GM19240 (cell line): Measurements from ENCODE around the gene CYSTM1.

ENCODE experiments used
- DNase-seq: peaks from one replicate; pipeline ENCODE4 v3.0.0; 2011; ENCODE audit warnings: low spot score; ENCODE audit not compliant: insufficient read length

The CYSTM1 gene, protein sequence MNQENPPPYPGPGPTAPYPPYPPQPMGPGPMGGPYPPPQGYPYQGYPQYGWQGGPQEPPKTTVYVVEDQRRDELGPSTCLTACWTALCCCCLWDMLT

DNA sequence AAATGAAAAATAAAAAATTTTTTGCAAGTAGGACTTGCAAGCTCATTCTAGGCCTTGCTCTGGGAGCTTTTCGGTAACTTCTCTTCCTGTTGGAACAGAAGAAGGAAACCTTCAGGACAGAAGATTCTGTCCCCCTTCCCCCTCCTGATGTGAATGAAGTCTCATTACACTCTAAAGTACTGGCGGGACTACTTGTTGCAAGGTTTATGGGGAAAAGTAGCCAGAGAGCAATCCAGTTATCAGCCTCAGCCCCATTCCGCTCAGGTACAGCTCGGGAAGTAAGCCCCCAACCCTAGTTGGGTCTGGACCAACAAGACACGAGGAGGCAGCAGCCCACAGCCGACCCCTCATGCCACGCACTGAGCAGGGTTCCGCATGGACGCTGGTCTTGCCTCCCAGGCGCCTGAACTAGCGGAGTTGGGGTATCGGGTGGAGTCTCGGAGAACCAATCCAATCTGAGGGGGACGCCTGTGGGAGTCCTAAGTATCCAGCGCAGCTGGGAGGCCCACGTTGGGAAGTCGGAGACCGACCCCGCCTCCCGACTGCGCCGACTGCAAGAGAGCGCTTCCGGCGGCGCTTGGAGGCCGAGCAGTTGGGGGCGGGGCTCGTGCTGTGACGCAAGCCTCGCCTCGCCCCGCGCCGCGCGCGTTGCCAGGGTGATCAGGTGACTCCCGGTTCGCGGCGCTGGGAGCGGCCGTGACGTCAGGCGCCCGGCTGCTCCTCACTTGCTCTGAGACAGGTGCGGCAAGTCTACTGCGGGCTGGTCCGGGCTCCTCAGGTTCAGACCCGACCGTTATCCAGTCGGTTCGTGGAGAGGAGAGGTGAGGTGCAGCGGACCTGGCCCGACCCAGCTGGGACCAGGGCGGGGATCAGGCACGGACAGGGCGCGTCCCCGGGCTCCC, at the start of gene CYSTM1:
Gene CYSTM1, plus strand, starts transcription at position 724 of the 902 bp plus-strand sequence. CDS start 19,278 bp downstream, outside the sequence.
- peak; percentile 79 for DNase-seq

DNA sequence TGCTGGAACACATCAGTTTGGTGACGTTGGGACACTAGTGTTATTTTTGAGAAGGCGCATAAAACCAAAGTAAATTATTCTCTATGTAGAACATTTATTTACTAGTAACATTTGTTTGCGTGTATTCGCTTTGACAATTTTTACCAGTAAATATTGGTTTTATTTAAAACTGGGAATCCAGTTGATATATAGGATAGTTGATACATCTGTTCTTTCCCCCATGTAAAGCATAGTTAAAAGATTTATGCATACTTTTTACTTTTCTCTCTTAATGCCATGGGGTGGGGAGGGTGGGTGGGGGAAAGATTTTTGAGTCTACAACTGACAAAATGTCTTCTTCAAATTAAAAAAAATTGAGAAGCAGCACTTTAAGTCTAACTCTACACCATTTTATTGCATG, 49.4 kb upstream of the CYSTM1 start, which contains the start of gene IGIP:
Gene IGIP, plus strand, starts transcription at position 301 of the 400 bp plus-strand sequence. CDS start 2,540 bp downstream, outside the sequence.
- no peak for DNase-seq

DNA sequence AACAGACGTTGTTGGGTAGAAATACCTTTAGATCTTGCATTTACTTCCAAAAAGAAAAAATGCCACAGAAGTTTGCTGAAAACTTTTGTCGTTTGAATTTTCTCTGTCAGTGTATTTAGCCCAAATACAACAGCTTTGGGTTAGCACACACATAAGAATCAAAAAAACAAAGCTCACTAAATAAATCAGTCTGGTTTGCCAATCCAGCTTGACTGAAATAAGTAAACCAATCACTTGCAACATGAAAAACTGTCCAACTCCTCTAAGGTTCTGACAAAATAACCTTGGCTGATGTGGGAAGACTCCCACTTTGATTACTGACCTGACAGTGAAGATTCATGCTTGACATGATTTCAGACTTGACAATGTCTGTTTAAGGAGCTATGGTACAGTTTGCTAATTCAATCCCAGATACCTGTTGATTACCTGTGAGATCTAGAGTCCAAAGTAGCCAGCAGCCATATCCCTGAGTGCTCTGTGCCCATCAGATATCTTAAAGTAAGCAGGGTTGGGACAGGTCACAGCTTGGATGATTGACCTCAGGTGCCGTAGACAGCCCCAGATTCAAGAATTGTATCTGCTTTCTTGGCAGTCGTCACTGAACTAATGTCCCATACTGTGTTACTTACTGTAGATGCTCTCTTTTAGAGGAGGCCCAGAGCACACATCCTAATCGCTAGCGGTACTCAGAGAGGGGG, 48.5 kb upstream of the CYSTM1 start:
- DNase-seq = no peak

DNA sequence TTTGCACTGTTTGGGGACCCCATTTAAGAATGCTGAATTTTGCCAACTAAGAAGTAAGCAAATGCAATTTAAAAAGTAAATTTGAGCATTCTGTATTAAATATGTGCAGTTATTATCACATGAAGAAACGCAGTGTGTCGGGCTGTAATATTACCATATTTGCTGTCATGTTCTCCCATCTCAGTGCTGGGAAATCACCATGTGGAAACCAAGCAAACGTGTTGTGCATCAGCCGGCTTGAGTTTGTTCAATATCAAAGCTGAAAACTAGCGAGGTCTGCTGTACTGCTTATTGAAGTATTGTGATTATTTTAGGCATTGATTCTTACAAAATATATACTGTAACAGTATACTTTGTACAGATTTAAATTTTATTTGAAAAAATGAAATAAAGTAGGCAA, 46.6 kb upstream of the CYSTM1 start:
- no peak for DNase-seq

DNA sequence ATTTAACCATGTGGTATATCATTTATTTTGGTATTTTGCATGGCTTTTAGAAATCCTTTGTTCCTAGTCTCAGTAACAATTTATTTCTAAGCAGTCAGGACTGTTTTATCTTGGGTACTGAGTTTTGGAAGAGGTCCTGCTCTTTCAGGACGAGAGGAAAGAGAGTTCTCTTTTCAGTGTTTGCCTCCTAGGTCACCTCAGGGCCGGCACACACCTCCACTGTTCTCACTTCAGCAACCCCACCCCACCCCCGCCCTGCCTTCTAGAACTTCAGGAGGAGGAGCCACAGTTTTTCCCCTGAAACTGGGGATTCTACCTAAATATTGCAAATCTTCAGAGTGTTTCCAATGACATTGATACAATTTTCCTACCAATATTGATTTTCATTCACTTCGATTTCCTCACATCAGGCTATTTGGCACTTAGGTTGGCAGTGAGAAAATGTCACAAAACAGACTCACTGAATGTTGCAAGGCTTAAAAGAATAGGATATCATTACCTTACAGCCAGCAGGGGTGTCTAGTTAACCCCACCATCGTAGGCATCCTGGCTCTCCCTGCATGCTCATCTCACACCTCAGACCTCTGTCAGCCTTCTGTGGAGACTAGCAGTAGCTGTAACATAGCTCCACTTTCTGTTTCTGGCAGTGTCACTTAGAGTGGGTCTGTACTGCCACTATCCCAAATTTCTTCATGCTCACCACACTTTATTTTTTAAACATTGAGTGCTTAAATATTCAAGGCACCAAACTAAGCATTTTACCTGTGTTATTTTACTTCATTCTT, 43.8 kb upstream of the CYSTM1 start:
- no peak for DNase-seq

DNA sequence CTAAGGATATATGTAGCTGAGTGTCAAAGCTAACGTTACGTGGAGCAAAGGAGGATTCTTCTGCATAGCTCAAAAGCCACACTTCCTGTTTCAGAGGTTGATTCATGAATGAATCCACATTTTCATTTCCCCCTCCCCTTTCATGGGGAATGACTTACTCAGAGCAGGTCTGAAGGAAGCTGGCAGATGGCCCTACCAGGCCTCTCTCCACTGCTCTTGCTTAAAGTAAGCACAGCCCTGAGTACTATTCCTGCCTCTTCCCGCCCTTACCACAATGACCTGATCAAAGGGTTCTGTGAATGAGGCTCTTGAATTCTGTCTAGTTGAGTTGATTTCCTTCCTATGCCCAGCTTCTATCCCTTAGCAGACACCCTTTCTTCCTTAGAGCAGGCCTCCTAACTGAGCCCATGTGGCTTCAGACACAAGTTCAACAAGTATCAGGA, 43.0 kb upstream of the CYSTM1 start:
- DNase-seq = no peak

DNA sequence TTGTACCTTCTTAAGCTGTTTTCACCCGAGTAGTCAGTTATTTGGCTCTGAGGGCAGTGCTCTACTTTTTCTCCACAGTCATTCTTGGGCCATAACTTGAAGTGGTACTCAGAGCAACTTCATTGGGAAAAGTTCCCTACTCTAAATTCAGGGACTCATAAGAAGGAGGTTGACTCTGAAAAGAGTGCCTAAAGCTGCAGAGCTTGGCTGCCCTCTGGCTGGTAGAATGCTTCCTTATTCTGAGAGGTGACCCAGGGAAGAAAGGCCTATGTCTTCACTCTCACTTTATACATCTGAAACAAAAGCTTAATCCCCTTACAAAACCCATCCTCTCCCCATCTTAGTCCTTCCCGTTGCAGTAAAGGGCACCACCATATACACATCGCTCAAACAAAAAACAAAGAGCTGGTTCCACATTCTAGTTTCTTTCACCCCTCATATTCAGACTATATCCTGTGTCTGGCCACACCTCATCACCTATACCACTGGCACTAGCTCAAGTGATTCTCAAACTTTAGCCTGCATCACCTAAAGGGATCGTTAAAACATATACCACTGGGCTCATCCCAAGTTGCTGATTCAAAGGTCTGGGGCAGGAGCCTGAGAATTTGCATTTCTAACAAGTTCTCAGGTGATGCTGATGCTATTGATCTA, 41.3 kb upstream of the CYSTM1 start:
- DNase-seq = no peak

DNA sequence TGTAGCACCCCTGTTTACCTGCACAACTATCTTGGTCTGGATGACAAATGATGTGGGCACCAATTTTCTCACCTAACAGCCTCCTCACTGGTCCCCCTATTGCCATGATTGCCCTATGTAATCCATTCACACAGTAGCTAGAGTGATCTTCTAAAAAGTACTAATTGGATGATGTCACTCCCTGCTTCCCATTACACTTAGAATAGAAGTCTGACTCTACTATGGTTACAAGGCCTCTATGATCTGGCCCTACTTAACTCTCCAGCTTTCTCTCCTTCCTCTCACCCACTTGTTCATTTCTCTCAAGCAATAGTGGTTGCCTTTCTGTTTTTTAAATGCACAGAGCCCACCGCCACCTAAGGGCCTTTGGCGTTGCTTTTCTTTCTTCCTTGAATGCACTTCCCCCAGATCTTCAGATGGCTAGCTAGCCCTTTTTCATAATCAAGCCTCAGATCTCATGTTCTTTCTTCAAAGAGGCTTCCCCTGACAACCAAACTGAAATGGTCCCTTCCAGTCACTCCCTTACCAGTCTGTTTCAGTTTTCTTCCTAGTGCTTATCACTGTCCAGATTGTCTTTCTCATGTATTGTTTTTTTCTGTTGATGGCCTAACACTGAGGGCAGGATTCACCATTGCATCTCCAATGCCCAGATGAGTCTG, 40.6 kb upstream of the CYSTM1 start:
- no peak for DNase-seq

DNA sequence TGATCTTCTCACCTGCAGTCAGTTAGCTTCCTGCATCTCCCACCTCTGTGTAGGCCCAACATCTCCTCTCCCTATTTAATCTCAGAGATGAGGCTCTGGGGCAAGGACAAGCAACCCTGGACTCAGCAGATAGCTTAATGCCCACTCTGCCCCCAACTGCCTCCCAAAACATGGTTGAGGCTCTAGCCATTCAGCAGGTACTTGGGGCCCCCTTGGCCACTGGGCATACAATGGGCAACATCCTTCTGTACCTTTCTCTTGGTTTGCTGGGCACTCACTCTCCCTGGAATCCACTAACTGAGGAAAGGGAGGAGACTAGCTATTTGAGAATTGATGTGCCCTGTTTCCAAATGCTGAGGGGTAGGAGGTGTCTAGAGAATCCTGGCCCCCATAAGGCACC, 39.9 kb upstream of the CYSTM1 start:
- no peak for DNase-seq

DNA sequence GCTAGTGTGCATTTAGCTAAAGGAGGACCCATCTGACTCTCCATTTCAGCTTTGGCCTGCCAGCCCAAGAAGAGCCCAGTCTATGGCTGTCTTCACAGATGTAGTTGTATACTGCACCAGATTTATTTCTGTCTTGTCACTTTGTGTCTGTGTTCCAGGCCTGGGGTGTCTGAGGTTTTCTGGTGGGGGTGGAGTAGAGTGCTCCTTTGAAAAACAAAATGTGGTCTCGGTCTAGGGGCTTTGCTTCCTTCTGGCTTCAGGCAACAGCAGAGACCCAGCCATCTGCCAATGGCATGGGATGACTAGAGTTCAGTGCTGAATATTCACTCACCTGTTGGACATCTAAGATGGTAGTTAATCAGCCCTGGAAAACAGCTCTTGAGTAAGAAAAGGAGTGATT, 38.4 kb upstream of the CYSTM1 start:
- no peak for DNase-seq

DNA sequence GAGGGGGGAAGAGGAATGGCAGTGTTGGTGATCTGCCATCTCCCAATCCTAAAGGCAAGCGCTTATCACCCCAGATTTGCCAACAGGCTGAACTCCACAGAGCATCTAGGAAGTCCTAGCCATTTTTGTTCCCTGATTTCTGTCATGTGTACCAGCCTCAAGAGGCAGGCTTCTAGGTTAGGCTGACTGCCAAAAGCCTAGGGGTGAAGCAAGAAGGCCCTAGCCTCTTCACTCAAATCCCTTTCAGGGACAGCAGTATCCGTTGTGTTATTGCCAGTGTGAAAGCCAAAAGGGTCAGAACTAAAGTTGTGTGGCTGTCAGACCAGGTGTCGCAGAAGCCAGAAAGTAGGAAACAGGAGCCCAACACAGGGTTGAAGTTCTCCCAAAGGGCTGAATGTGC, 34.6 kb upstream of the CYSTM1 start:
- DNase-seq = no peak

DNA sequence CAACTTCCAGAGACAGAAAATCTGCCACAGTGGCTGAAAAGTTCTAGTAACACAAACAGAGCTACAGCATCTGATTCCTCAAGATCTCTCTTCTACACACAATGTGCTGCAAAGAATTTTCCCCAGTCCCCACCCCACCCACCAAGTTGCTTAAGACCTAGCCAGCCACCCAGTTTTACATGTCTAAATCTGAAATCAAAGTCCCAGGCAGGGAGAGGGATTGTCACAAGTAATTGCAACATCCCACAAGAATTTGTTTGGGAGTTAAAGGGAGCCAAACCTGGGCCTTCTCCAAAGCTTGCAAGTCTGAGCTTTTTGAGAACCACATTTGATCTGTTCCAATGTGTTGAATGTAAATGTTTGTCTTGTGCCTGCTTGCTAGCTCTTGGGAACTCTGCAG, 33.7 kb upstream of the CYSTM1 start:
- DNase-seq = no peak

DNA sequence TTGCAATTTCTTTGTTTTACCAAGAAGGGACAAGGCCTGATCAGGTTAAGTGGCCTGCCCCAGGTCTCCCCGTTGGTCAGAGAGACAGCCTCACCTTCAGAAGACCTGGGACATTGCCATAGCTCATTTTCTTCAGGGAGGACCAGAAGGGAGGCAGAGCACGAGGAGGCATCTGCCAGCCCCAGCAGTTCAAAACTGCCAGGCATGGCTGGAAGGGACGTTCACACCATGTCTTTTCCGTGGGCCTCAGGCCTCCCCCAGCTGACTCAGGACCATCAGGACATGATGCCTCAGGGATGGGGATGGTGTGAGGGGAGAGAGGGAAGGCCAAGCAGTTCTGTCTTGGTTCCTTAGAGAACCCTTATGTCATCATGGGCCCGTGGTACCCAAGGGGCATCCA, 32.7 kb upstream of the CYSTM1 start:
- DNase-seq = no peak

DNA sequence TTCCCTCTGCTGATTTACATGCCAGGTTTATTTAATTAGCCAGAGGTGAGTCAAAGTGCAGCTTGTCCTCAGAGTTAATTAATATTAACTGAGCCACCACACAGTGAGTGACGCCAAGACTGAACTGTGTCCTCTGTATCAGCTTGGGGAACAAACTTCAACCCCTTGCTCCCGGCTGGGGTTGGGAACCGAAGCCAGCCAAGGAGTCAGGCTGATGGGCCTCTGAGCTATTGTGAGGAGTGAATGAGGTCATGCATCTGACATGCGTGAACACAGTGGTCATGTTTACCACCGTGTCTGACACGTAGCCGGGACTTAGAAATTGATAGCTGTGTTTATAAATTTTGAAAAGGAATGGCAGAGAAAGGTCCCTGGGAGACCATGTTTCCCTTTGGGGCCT, 32.1 kb upstream of the CYSTM1 start:
- no peak for DNase-seq

DNA sequence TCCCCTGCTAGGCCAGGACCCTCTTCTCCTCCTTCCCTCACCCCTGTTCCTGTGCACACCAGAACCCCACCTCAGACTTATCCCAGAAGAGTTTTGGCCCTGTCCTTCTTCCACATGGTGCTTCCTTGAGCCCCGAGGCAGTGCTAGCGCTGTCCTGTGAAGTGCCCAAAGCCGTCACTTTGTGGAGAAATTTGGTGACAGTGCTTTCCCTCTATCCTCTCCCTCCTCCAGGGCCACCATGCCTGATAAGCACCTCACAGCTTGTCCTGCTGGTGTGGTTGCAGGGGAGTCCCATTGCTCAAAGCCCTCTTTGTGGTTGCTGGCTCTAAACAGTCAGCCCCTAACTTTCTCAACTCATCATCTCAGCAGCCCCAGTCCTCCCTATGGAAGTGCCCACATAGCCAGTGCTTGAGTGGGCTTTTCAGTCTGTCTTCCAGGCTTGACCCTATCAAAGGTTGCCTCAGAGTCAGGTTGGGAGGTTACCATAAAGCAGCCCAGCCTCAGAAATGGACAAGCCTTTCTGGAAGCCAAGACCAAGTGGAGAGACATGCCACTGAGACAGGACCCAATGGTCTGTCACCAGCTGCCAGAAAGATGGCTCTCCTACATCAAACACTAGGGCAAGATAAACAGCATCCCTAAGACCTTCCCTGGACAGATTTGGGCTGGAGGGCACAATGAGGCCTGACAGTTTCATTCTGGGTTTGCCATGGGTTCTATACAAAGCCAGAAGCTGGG, 31.3 kb upstream of the CYSTM1 start:
- no peak for DNase-seq

DNA sequence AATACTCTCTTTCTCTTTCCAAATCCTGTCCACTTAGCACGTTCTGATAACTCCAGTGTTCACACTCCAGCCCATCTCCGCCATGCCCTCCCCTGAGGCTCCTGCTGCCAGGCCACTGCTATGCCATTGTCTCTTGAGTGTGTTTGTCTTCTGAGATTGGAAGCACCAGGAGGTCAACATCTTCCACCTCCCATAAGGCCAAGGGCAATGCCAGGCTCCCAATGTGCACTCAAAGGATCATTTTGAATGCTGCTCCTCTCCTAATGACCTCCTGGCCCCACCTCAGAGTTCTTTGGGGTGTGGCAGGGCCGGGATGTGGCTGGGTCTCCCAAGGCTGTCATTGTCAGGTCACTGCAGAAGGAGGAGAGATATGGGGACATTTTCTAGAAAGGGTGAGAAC, 29.7 kb upstream of the CYSTM1 start:
- no peak for DNase-seq

DNA sequence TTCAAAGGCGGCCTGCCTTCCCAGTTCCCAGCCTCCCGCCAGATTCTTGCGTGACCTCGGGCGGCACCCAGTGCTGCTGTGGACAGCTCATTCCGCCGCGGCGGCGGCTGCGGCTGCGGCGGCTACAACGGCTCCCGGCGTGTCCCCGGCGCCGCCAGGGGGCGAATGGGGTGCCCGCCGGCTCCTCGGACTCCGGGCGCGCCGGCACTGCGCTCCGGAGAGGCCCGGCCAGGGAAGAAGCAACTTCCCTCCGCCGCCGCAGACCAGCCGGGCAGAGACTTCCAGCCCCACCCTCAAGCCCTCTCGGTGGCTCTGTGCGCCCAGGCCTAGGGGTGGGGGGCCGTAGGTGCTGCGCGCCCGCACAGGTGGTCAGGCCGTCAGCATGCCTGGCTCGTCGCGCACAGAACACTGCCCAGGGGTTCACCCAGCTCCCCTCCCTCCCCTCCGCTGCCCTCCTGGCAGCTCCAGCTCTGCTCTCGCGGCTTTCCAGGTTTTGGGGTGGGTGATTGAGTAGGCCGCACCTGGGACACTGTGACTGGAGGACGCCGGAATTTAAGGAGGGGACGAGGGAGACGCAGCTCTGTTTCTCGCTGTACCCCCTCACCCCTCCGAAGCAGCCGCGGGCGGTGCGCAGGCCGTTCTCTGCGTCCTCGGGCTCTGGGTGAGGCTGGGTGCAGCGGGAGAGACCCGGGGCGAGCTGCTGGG, 29.0 kb upstream of the CYSTM1 start:
- peak; percentile 36 for DNase-seq

DNA sequence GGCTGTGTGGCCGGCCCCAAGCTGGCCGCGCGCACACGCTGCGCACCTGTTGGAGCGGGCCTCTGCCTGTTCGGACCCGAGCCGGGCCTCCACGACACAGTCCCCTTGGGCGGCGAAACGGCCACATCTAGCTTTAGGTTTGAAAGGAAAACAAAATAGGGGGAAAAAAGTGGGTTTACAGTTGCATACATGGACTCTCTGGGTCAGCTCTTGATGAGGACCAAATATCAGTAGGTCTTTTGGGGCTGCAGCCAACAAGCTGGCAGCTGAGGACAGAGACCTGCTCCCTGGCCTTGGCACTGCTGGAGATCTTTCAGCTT, 28.5 kb upstream of the CYSTM1 start:
- DNase-seq = no peak

DNA sequence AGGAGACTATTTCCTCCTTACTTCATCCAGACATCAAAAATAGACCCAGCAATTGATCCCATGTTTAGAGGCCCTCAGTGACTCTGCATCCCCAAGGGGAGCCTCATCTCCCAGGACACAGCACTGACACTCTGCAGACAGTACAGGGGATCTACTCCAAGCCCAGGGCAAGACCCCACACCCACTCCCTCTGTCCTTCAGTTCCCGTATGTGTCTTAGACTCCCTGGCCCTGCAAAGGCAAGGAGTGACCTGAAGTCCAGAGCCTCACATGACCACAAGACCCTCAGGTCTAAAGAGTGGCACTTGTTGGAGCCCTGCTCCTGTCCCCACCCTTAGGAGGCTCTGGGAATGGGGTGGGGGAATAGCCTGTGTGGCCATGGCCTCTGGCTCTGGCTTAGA, 27.5 kb upstream of the CYSTM1 start:
- DNase-seq = no peak
